OCI-LY7 (cell line): ENCODE data around the gene SV2C. TPM values are rescaled to one million over a fixed set of nuclear protein-coding genes. Genes with fewer than 3 reads are reported as not detected.

Experiments used
- BruUV-seq: library from RNA; stranded (reverse); fragments of 400-500 nt; replicated peaks from 2 replicates; lab custom pipeline; 2021; lab: Mats Ljungman, UMichigan
- CTCF ChIA-PET: fragments of 300-600 bp; sonication (Branson Sonifier 250); formaldehyde crosslinking; loops from one replicate; lab custom pipeline; 2022; ENCODE audit warnings: antibody characterized with exemption; ENCODE audit not compliant: unreplicated experiment; lab: Charles Lee
- POLR2A ChIA-PET: fragments of 300-600 bp; sonication (Branson Sonifier 250); formaldehyde crosslinking; loops from one replicate; lab custom pipeline; 2022; ENCODE audit warnings: antibody characterized with exemption; lab: Charles Lee
- DNase-seq: peaks from one replicate; pipeline ENCODE4 v3.0.0-alpha.2; 2015; ENCODE audit warnings: low spot score
- H2AFZ ChIP-seq: fragments of 200-600 bp; sonication (generic), shearing (Covaris generic); 2 replicates; pipeline ENCODE4 v1.6.1; 2014; ENCODE audit warnings: mild to moderate bottlenecking, antibody characterized with exemption, low read length, moderate library complexity
- H3K27ac ChIP-seq: fragments of 200-600 bp; sonication (generic); 2 replicates; pipeline ENCODE4 v1.5.1; 2014; ENCODE audit warnings: mixed run types, low read depth, mild to moderate bottlenecking, moderate library complexity, low read length, inconsistent platforms; ENCODE audit not compliant: poor library complexity, severe bottlenecking
- H3K36me3 ChIP-seq: fragments of 200-600 bp; sonication (generic); 2 replicates; pipeline ENCODE4 v1.6.1; 2014; ENCODE audit warnings: mild to moderate bottlenecking, antibody characterized with exemption, low read length, moderate library complexity, mixed read lengths; ENCODE audit not compliant: insufficient read depth
- H3K4me1 ChIP-seq: fragments of 200-600 bp; sonication (generic); 2 replicates; pipeline ENCODE4 v1.5.1; 2014; ENCODE audit warnings: mild to moderate bottlenecking, low read length; ENCODE audit not compliant: insufficient read depth, poor library complexity, severe bottlenecking
- H3K4me2 ChIP-seq: fragments of 200-600 bp; sonication (generic); 2 replicates; pipeline ENCODE4 v1.6.1; 2014; ENCODE audit warnings: mild to moderate bottlenecking, low read length
- H3K4me3 ChIP-seq: fragments of 200-600 bp; sonication (generic); 2 replicates; pipeline ENCODE4 v1.5.1; 2014; ENCODE audit warnings: mild to moderate bottlenecking, low read depth, low read length; ENCODE audit not compliant: poor library complexity, severe bottlenecking
- H3K79me2 ChIP-seq: fragments of 200-600 bp; sonication (generic); 2 replicates; pipeline ENCODE4 v1.6.1; 2016; ENCODE audit warnings: low read depth, mild to moderate bottlenecking, low read length, moderate library complexity, mixed read lengths; ENCODE audit not compliant: insufficient read depth
- H3K9me2 ChIP-seq: fragments of 200-600 bp; sonication (generic); 2 replicates; pipeline ENCODE4 v1.6.1; 2016; ENCODE audit warnings: mild to moderate bottlenecking, low read length, mixed read lengths; ENCODE audit not compliant: insufficient read depth
- H3K9me3 ChIP-seq: fragments of 200-600 bp; sonication (generic); 2 replicates; pipeline ENCODE4 v1.6.1; 2014; ENCODE audit warnings: mild to moderate bottlenecking, mixed run types, low read length, mixed read lengths
- H4K20me1 ChIP-seq: fragments of 200-600 bp; sonication (generic); 2 replicates; pipeline ENCODE4 v1.6.1; 2014; ENCODE audit warnings: mild to moderate bottlenecking, antibody characterized with exemption, low read length, moderate library complexity, mixed read lengths; ENCODE audit not compliant: insufficient read depth
- CTCF ChIP-seq: fragments of 200-600 bp; sonication (generic); conservative IDR thresholded peaks from 2 replicates; pipeline ENCODE4 v1.5.1; 2014; ENCODE audit warnings: mild to moderate bottlenecking, antibody characterized with exemption, low read length, moderate library complexity, mixed read lengths
- EZH2phosphoT487 ChIP-seq: fragments of 200-600 bp; sonication (generic); IDR thresholded peaks from 2 replicates; pipeline ENCODE4 v1.6.1; 2018; ENCODE audit warnings: low read depth, borderline replicate concordance, mild to moderate bottlenecking, mixed run types, antibody characterized with exemption, low read length, moderate library complexity, mixed read lengths
- intact Hi-C: fragments of 100-400 bp; cut with micrococcal nuclease; formaldehyde crosslinking; loops from one replicate; pipeline ENCODE4 v1.10.0; 2022; ENCODE audit not compliant: unreplicated experiment
- total RNA-seq, 2 experiments: library from RNA; depleted of rRNA in 1 of 2; stranded (reverse); fragments of >200 nt in 1 of 2; shearing (Covaris generic) in 1 of 2; gene quantifications; 2 replicates each; pipeline ENCODE4 v1.2.3, GENCODE V29; 2014 to 2022

Gene SV2C
- total RNA-seq, 2 experiments from 2014 or later = not detected

GRCh38 chr5:76257225-76257833 is 174.1 kb downstream of the SV2C start:
- no peaks in the 10 kb centered on the region for H3K4me1 ChIP-seq
- no peaks in the 10 kb centered on the region for H3K36me3 ChIP-seq
- no peak for TF ChIP-seq EZH2phosphoT487
- TF ChIP-seq CTCF = no peak
- no peak overlapping the region for H3K4me3 ChIP-seq
- no peaks in the 10 kb centered on the region for H3K9me3 ChIP-seq
- intact Hi-C loops = no loop called here
- ChIA-PET CTCF (interaction anchor here (0.5 kb wide), 1 partner anchor 127 kb away, joined by 5 read pairs; no protein-coding TSS in a partner anchor), POLR2A (no interaction called here)
- no peaks in the 10 kb centered on the region for H3K9me2 ChIP-seq
- no peak overlapping the region for H3K27ac ChIP-seq
- no peak overlapping the region for H3K4me2 ChIP-seq
- no peaks in the 10 kb centered on the region for H3K79me2 ChIP-seq
- DNase-seq = no peak
- H4K20me1 ChIP-seq = no peaks in the 10 kb centered on the region
- BruUV-seq = no TSS peak
- H2AFZ ChIP-seq = no peak overlapping the region

- intact Hi-C loops = no loop called here
- CTCF ChIA-PET = no interaction called here
Measured at GRCh38 chr5:76257897-76258296, 174.7 kb downstream of the SV2C start.

More at GRCh38 chr5:76257897-76258296, 174.7 kb downstream of the SV2C start:
- POLR2A ChIA-PET = no interaction called here
- no TSS peak for BruUV-seq
- Histone ChIP-seq H3K4me1 (no peaks in the 10 kb centered on the region), H3K9me2 (no peaks in the 10 kb centered on the region), H3K9me3 (no peaks in the 10 kb centered on the region), H3K79me2 (no peaks in the 10 kb centered on the region), H3K4me2 (no peak overlapping the region), H3K36me3 (no peaks in the 10 kb centered on the region), H3K4me3 (no peak overlapping the region), H4K20me1 (no peaks in the 10 kb centered on the region), H3K27ac (no peak overlapping the region), H2AFZ (no peak overlapping the region)
- no peak for DNase-seq
- no peak for TF ChIP-seq EZH2phosphoT487
- TF ChIP-seq CTCF = no peak
